RWPE1 (cell line): ENCODE data around the gene EEA1.
A peak's percentile ranks its signal among the peaks of the same experiment; 100 is the strongest.

Experiments used
- CTCF ChIA-PET: fragments of 350-600 bp; sonication (Branson Sonifier 250); formaldehyde crosslinking; extraction: SDS; loops from one replicate; lab custom pipeline; 2021; lab: Yijun Ruan, JAX
- POLR2A ChIA-PET: fragments of 400-600 bp; formaldehyde crosslinking; extraction: SDS; loops from one replicate; lab custom pipeline; 2020; ENCODE audit warnings: antibody characterized with exemption; ENCODE audit not compliant: low non-redundant PET; lab: Yijun Ruan, JAX
- DNase-seq: peaks from one replicate; pipeline ENCODE4 v3.0.0; 2012; ENCODE audit warnings: low spot score
- H3K27ac ChIP-seq: fragments of 450-650 bp; 2 replicates; pipeline ENCODE4 v1.5.1; 2017
- TF ChIP-seq, protein P1 (sequence below): fragments of 450-650 bp; conservative IDR thresholded peaks from 2 replicates; pipeline ENCODE4 v1.5.1; 2017; ENCODE audit warnings: low read depth, mild to moderate bottlenecking

EEA1 gene

DNA sequence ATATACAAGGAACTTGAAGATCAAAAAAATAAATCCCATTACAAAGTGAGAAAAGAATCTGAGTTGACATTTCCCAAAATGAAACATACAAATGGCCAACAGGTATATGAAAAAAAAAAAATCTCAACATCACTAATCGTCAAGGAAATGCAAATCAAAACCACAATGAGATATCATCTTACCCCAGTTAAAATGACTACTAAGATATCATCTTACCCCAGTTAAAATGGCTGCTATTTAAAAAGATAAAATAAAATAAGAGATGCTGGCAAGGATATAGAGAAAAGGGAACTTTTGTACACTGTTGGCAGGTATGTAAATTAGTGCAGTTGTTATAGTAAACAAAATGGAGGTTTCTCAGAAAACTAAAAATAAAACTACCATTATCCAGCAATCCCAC, 181.9 kb downstream of the EEA1 start:
- no peak for DNase-seq
- CTCF ChIA-PET: no interaction called here
- POLR2A ChIA-PET: no interaction called here
- H3K27ac ChIP-seq: no peak overlapping the region
- TF ChIP-seq, protein P1, sequence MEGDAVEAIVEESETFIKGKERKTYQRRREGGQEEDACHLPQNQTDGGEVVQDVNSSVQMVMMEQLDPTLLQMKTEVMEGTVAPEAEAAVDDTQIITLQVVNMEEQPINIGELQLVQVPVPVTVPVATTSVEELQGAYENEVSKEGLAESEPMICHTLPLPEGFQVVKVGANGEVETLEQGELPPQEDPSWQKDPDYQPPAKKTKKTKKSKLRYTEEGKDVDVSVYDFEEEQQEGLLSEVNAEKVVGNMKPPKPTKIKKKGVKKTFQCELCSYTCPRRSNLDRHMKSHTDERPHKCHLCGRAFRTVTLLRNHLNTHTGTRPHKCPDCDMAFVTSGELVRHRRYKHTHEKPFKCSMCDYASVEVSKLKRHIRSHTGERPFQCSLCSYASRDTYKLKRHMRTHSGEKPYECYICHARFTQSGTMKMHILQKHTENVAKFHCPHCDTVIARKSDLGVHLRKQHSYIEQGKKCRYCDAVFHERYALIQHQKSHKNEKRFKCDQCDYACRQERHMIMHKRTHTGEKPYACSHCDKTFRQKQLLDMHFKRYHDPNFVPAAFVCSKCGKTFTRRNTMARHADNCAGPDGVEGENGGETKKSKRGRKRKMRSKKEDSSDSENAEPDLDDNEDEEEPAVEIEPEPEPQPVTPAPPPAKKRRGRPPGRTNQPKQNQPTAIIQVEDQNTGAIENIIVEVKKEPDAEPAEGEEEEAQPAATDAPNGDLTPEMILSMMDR: no peak

GRCh38 chr12:92745856-92746550, 183.1 kb downstream of the EEA1 start:
- peak; percentile 92 for DNase-seq
- POLR2A ChIA-PET: no interaction called here
- peak overlapping the region; percentile 85 for H3K27ac ChIP-seq
- TF ChIP-seq, protein P1: no peak
- CTCF ChIA-PET: interaction anchor here (0.7 kb wide), 1 partner anchor 16 kb away, joined by 3 read pairs; no protein-coding TSS in a partner anchor

DNA sequence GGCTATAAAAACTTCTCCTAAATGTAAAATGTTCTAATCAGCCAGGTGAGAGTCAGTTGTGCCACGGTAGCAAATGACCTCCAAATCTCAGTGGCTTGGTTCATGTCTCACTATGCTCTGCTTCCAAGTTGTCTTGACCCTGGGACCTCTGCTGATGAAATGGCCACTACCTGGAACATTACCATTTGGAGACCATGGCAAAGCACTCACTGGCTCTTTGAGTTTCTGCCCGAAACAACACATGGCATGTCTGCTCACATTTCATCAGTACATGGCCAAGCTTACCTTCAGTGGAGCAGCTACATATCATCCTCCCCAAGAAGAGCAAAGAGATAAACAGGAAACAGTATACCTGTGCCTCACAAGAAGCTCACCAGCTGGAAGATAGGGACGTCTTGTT, 186.1 kb downstream of the EEA1 start:
- ChIA-PET POLR2A (no interaction called here), CTCF (no interaction called here)
- no peak overlapping the region for H3K27ac ChIP-seq
- TF ChIP-seq, protein P1: no peak
- no peak for DNase-seq

- DNase-seq: no peak
- POLR2A ChIA-PET: no interaction called here
- TF ChIP-seq, protein P1: no peak
- CTCF ChIA-PET: no interaction called here
- H3K27ac ChIP-seq: no peak overlapping the region
Measured at GRCh38 chr12:92740411-92740810, 188.7 kb downstream of the EEA1 start.

GRCh38 chr12:92739113-92739512, 190.0 kb downstream of the EEA1 start:
- no peak for DNase-seq
- POLR2A ChIA-PET: no interaction called here
- CTCF ChIA-PET: interaction anchor here (0.5 to 0.7 kb wide), 3 partner anchors 22 to 860 kb away, joined by 3 to 5 read pairs (median 4); no protein-coding TSS in a partner anchor

More at GRCh38 chr12:92739113-92739512, 190.0 kb downstream of the EEA1 start:
- H3K27ac ChIP-seq: no peak overlapping the region
- TF ChIP-seq, protein P1: no peak
